Neuronal stem cell (in vitro differentiated cells): Measurements from ENCODE around the gene UBE4B. TPM values are rescaled to one million over a fixed set of nuclear protein-coding genes. Genes with fewer than 3 reads are reported as not detected.

Experiments used
- DNase-seq: peaks from one replicate; pipeline ENCODE4 v3.0.0-alpha.2; 2013; ENCODE audit warnings: low spot score
- H2AFZ ChIP-seq: one replicate; pipeline ENCODE4 v1.6.1; 2013; ENCODE audit warnings: mild to moderate bottlenecking, low read length, inconsistent platforms
- H2AK5ac ChIP-seq: 2 replicates; pipeline ENCODE4 v1.6.1; 2013; ENCODE audit warnings: low read depth, mild to moderate bottlenecking, inconsistent platforms, low read length, moderate library complexity, mixed read lengths
- H2BK120ac ChIP-seq: 2 replicates; pipeline ENCODE4 v1.6.1; 2013; ENCODE audit warnings: low read depth, mild to moderate bottlenecking, inconsistent platforms, low read length, moderate library complexity, mixed read lengths
- H2BK12ac ChIP-seq: one replicate; pipeline ENCODE4 v1.6.1; 2013; ENCODE audit warnings: low read length, inconsistent platforms
- H2BK15ac ChIP-seq: 2 replicates; pipeline ENCODE4 v1.6.1; 2013; ENCODE audit warnings: mild to moderate bottlenecking, low read length, inconsistent platforms, mixed read lengths
- H2BK5ac ChIP-seq: one replicate; pipeline ENCODE4 v1.6.1; 2013; ENCODE audit warnings: inconsistent platforms, mild to moderate bottlenecking, low read length, moderate library complexity
- H3K14ac ChIP-seq: one replicate; pipeline ENCODE4 v1.6.1; 2013; ENCODE audit warnings: low read length, inconsistent platforms
- H3K18ac ChIP-seq: 2 replicates; pipeline ENCODE4 v1.6.1; 2013; ENCODE audit warnings: low read length, inconsistent platforms
- H3K23ac ChIP-seq: 2 replicates; pipeline ENCODE4 v1.6.1; 2013; ENCODE audit warnings: low read depth, mild to moderate bottlenecking, mixed read lengths, low read length, inconsistent platforms; ENCODE audit not compliant: poor library complexity
- H3K27ac ChIP-seq: replicated peaks from 3 replicates; pipeline ENCODE4 v1.5.1; 2013; ENCODE audit warnings: low read length, inconsistent platforms
- H3K27me3 ChIP-seq, 3 experiments: 2 replicates each; pipeline ENCODE4 v1.6.1; 2013; ENCODE audit warnings: low read length in 3 of 3, mild to moderate bottlenecking in 2 of 3, inconsistent platforms in 1 of 3, low read depth in 1 of 3, mixed read lengths in 1 of 3, moderate library complexity in 1 of 3; ENCODE audit not compliant: control insufficient read depth in 3 of 3, insufficient read depth in 3 of 3
- H3K36me3 ChIP-seq, 2 donors: replicated peaks in 1 of 2; 2 replicates each; pipeline ENCODE4 v1.6.1; 2013; ENCODE audit warnings: low read length in 2 of 2; ENCODE audit not compliant: control insufficient read depth in 2 of 2, insufficient read depth in 2 of 2
- H3K4ac ChIP-seq: 2 replicates; pipeline ENCODE4 v1.6.1; 2013; ENCODE audit warnings: inconsistent platforms, mild to moderate bottlenecking, low read length, moderate library complexity
- H3K4me1 ChIP-seq, 2 donors: 1 replicate in 1 of 2; 2 replicates in 1 of 2; pipeline ENCODE4 v1.6.1; 2013; ENCODE audit warnings: low read length in 2 of 2, low read depth in 1 of 2; ENCODE audit not compliant: control insufficient read depth in 2 of 2, insufficient read depth in 1 of 2
- H3K4me2 ChIP-seq: one replicate; pipeline ENCODE4 v1.6.1; 2013; ENCODE audit warnings: mild to moderate bottlenecking, low read length, inconsistent platforms; ENCODE audit not compliant: insufficient read depth, poor library complexity, severe bottlenecking
- H3K4me3 ChIP-seq, 2 donors: 2 replicates each; pipeline ENCODE4 v1.5.1; 2013; ENCODE audit warnings: low read length in 2 of 2, mild to moderate bottlenecking in 2 of 2, inconsistent platforms in 1 of 2, moderate library complexity in 1 of 2
- H3K79me1 ChIP-seq: one replicate; pipeline ENCODE4 v1.6.1; 2013; ENCODE audit warnings: low read depth, mild to moderate bottlenecking, inconsistent platforms, low read length, moderate library complexity
- H3K9ac ChIP-seq: one replicate; pipeline ENCODE4 v1.6.1; 2013; ENCODE audit warnings: mild to moderate bottlenecking, low read depth, low read length, inconsistent platforms; ENCODE audit not compliant: poor library complexity
- H3K9me3 ChIP-seq, 2 donors: replicated peaks in 1 of 2; 2 replicates each; pipeline versions ENCODE3 to v1.6.1; 2013; ENCODE audit warnings: low read length in 2 of 2, mild to moderate bottlenecking in 2 of 2, inconsistent platforms in 1 of 2, low read depth in 1 of 2, mixed read lengths in 1 of 2, moderate library complexity in 1 of 2; ENCODE audit not compliant: control insufficient read depth in 2 of 2, insufficient read depth in 1 of 2
- H4K8ac ChIP-seq: one replicate; pipeline ENCODE4 v1.6.1; 2013; ENCODE audit warnings: low read depth, mild to moderate bottlenecking, inconsistent platforms, low read length, moderate library complexity
- H4K91ac ChIP-seq: one replicate; pipeline ENCODE4 v1.6.1; 2013; ENCODE audit warnings: low read length, low read depth, mild to moderate bottlenecking, inconsistent platforms; ENCODE audit not compliant: poor library complexity
- WGBS, 2 donors: extraction: QIAGEN DNeasy Blood & Tissue Kit; methylation state at CpG; one replicate each; pipeline ENCODE4 v1.1.7; 2013; ENCODE audit warnings: missing lambda C conversion rate in 2 of 2, mixed read lengths in 1 of 2; ENCODE audit not compliant: insufficient read length in 2 of 2, insufficient replicate concordance in 1 of 2; ENCODE audit errors: extremely low coverage in 2 of 2; 5-methylcytosine and 5-hydroxymethylcytosine counted together
- small RNA-seq: library from polyadenylated mRNA; stranded (forward); fragments of <200 nt; extraction: miRNeasy Mini kit (QIAGEN cat#:217004); gene quantifications from one replicate; pipeline ENCODE3, GENCODE V24; 2013; ENCODE audit not compliant: insufficient read depth

Gene UBE4B

DNA sequence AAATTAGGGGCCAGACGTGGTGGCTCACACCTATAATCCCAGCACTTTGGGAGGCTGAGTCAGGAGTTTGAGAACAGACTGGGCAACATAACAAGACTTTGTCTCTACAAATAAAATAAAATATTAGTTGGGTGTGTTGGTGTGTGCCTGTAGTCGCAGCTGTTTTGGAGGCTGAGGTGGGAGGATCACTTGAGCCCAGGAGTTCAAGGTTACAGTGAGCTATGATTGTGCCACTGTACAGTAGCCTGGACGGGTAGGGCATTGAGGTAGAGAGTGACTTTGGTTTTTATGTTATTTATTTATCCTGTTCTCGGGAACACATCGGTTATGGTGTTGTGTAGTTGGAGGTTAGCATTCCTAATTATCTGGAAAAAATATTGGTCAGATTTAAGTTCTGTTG, 197.1 kb downstream of the UBE4B start:
- Histone ChIP-seq H3K4me2 (no peak overlapping the region), H3K23ac (no peak overlapping the region), H3K4me3 (no peak overlapping the region), H3K36me3 (peaks cover 2 to 39% of the 10 kb centered on the region in 2 donors), H2AFZ (no peak overlapping the region), H3K14ac (no peak overlapping the region), H2BK15ac (no peak overlapping the region), H2BK12ac (no peak overlapping the region), H3K79me1 (peaks cover 2% of the 10 kb centered on the region), H2AK5ac (no peak overlapping the region), H4K8ac (no peak overlapping the region), H3K27me3 (no peaks in the 10 kb centered on the region), H3K4ac (no peak overlapping the region), H3K9ac (no peak overlapping the region), H3K18ac (no peak overlapping the region), H3K27ac (no peak overlapping the region), H2BK5ac (no peak overlapping the region), H4K91ac (no peak overlapping the region), H2BK120ac (no peak overlapping the region), H3K4me1 (no peaks in the 10 kb centered on the region), H3K9me3 (peaks cover 2 to 4% of the 10 kb centered on the region in 2 donors)
- DNase-seq: no peak
- no CpG with 5 or more reads among the region's 5 CpGs for WGBS, 2 donors

Small RNAs within 50 kb of the gene (small RNA-seq; reads per million reads assigned to genes)
- gene MIR1273D (not detected), gene RNU6-828P (not detected)
